ENCODE results near the gene CREG1.
"Not testable (repeated sequence)": the region's sequence is repeated elsewhere in the genome, so short reads cannot be mapped to it uniquely, and the experiment has no call there.

Gene CREG1

GRCh38 chr1:167584581-167584980 is 31.0 kb upstream of the CREG1 start:
- Histone ChIP-seq H3K4me1 (ENCODE audit: control insufficient read depth, insufficient read depth, low read length) (no peaks in the 10 kb centered on the region), H3K36me3 (ENCODE audit: control insufficient read depth, insufficient read depth, low read length) (no peaks in the 10 kb centered on the region), H3K4me3 (ENCODE audit: low read depth, low read length) (no peak overlapping the region), H3K27ac (ENCODE audit: low read depth, low read length) (no peak overlapping the region), H3K9ac (ENCODE audit: low read length) (no peak overlapping the region), H3K9me3 (ENCODE audit: control insufficient read depth, insufficient read depth, low read depth, low read length) (no peaks in the 10 kb centered on the region), H3K27me3 (ENCODE audit: control insufficient read depth, insufficient read depth, low read length) (no peaks in the 10 kb centered on the region)

GRCh38 chr1:167582722-167583121 is 29.2 kb upstream of the CREG1 start:
- Histone ChIP-seq H3K9me3 (ENCODE audit: control insufficient read depth, insufficient read depth, low read depth, low read length) (no peaks in the 10 kb centered on the region), H3K27me3 (ENCODE audit: control insufficient read depth, insufficient read depth, low read length) (no peaks in the 10 kb centered on the region), H3K27ac (ENCODE audit: low read depth, low read length) (no peak overlapping the region), H3K4me1 (ENCODE audit: control insufficient read depth, insufficient read depth, low read length) (peaks cover 3% of the 10 kb centered on the region; the same call in 1 of the 2 replicates), H3K9ac (ENCODE audit: low read length) (no peak overlapping the region), H3K36me3 (ENCODE audit: control insufficient read depth, insufficient read depth, low read length) (no peaks in the 10 kb centered on the region), H3K4me3 (ENCODE audit: low read depth, low read length) (no peak overlapping the region)

- H3K27me3 ChIP-seq (ENCODE audit: control insufficient read depth, insufficient read depth, low read length): no peaks in the 10 kb centered on the region
Measured at GRCh38 chr1:167582064-167582463, 28.5 kb upstream of the CREG1 start.

GRCh38 chr1:167579986-167580385 is 26.4 kb upstream of the CREG1 start:
- peaks cover 3% of the 10 kb centered on the region; the same call in 1 of the 2 replicates for H3K4me1 ChIP-seq (ENCODE audit: control insufficient read depth, insufficient read depth, low read length)
- no peak overlapping the region for H3K9ac ChIP-seq (ENCODE audit: low read length)
- H3K9me3 ChIP-seq (ENCODE audit: control insufficient read depth, insufficient read depth, low read depth, low read length): no peaks in the 10 kb centered on the region
- H3K27me3 ChIP-seq (ENCODE audit: control insufficient read depth, insufficient read depth, low read length): no peaks in the 10 kb centered on the region
- H3K36me3 ChIP-seq (ENCODE audit: control insufficient read depth, insufficient read depth, low read length): no peaks in the 10 kb centered on the region
- no peak overlapping the region for H3K27ac ChIP-seq (ENCODE audit: low read depth, low read length)
- no peak overlapping the region for H3K4me3 ChIP-seq (ENCODE audit: low read depth, low read length)

More at GRCh38 chr1:167582064-167582463, 28.5 kb upstream of the CREG1 start:
- H3K4me1 ChIP-seq (ENCODE audit: control insufficient read depth, insufficient read depth, low read length): peaks cover 3% of the 10 kb centered on the region; the same call in 1 of the 2 replicates
- H3K9ac ChIP-seq (ENCODE audit: low read length): no peak overlapping the region
- no peaks in the 10 kb centered on the region for H3K36me3 ChIP-seq (ENCODE audit: control insufficient read depth, insufficient read depth, low read length)
- H3K4me3 ChIP-seq (ENCODE audit: low read depth, low read length): no peak overlapping the region
- H3K9me3 ChIP-seq (ENCODE audit: control insufficient read depth, insufficient read depth, low read depth, low read length): no peaks in the 10 kb centered on the region
- no peak overlapping the region for H3K27ac ChIP-seq (ENCODE audit: low read depth, low read length)

GRCh38 chr1:167578939-167579521 is 25.5 kb upstream of the CREG1 start:
- H3K4me1 ChIP-seq (ENCODE audit: control insufficient read depth, insufficient read depth, low read length): peaks cover 3% of the 10 kb centered on the region; the same call in 1 of the 2 replicates
- H3K9ac ChIP-seq (ENCODE audit: low read length): no peak overlapping the region
- H3K36me3 ChIP-seq (ENCODE audit: control insufficient read depth, insufficient read depth, low read length): no peaks in the 10 kb centered on the region
- no peak overlapping the region for H3K27ac ChIP-seq (ENCODE audit: low read depth, low read length)
- no peak overlapping the region for H3K4me3 ChIP-seq (ENCODE audit: low read depth, low read length)
- H3K27me3 ChIP-seq (ENCODE audit: control insufficient read depth, insufficient read depth, low read length): no peaks in the 10 kb centered on the region
- H3K9me3 ChIP-seq (ENCODE audit: control insufficient read depth, insufficient read depth, low read depth, low read length): no peaks in the 10 kb centered on the region

DNA sequence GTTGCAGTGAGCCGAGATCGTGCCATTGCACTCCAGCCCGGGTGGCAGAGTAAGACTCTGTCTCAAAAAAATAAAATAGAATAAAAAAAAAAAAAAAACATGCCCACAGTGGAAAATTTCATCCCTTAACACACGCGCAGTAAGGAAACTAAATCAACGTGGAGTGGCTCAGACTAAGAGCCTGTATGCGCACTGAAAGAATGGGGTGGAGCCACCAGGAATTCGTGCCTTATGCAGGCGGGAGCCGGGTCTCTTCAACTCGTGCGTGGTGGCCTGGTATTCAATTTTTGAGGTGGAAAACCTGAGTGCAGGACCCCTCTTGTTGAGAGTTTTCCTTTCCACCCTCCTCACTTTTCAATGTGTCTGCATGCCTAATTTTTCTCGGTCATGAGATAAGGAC is 22.1 kb upstream of the CREG1 start:
- Histone ChIP-seq H3K4me3 (ENCODE audit: low read depth, low read length) (no peak overlapping the region), H3K9ac (ENCODE audit: low read length) (no peak overlapping the region), H3K9me3 (ENCODE audit: control insufficient read depth, insufficient read depth, low read depth, low read length) (no peaks in the 10 kb centered on the region), H3K27ac (ENCODE audit: low read depth, low read length) (no peak overlapping the region), H3K27me3 (ENCODE audit: control insufficient read depth, insufficient read depth, low read length) (no peaks in the 10 kb centered on the region), H3K36me3 (ENCODE audit: control insufficient read depth, insufficient read depth, low read length) (no peaks in the 10 kb centered on the region), H3K4me1 (ENCODE audit: control insufficient read depth, insufficient read depth, low read length) (peaks cover 3% of the 10 kb centered on the region; the same call in 1 of the 2 replicates)

DNA sequence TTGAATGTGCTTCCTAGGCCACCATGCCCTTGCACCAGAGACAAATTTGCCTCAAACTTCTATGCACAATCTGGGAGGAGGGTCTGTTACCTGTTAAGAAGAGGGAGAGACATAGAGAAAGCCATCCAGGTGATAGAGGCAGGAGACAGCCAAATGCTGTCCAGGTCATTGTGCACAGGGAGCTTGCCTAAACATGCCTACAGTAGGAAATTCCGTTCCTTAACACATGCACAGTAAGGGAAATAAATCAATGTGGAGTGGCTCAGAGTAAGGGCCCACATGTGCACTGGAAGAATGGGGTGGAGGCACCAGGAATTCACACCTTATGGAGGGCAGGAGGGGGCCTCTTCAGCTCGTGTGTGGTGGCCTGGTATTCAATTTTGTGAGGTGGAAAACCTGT is 19.5 kb upstream of the CREG1 start:
- no peaks in the 10 kb centered on the region for H3K36me3 ChIP-seq (ENCODE audit: control insufficient read depth, insufficient read depth, low read length)
- H3K27ac ChIP-seq (ENCODE audit: low read depth, low read length): no peak overlapping the region
- no peak overlapping the region for H3K9ac ChIP-seq (ENCODE audit: low read length)
- H3K9me3 ChIP-seq (ENCODE audit: control insufficient read depth, insufficient read depth, low read depth, low read length): no peaks in the 10 kb centered on the region
- H3K4me1 ChIP-seq (ENCODE audit: control insufficient read depth, insufficient read depth, low read length): no peaks in the 10 kb centered on the region
- no peak overlapping the region for H3K4me3 ChIP-seq (ENCODE audit: low read depth, low read length)
- H3K27me3 ChIP-seq (ENCODE audit: control insufficient read depth, insufficient read depth, low read length): no peaks in the 10 kb centered on the region

DNA sequence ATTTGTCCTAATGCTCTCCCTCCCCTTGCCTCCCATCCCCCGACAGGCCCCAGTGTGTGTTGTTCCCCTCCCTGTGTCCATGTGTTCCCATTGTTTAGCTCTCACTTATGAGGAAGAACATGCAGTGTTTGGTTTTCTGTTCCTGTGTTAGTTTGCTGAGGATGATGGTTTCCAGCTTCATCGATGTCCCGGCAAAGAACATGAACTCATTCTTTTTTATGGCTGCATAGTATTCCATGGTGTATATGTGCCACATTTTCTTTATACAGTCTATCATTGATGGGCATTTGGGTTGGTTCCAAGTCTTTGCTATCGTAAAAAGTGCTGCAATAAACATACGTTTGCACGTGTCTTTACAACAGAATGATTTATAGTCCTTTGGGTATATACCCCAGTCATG is 17.1 kb upstream of the CREG1 start:
- not testable (repeated sequence) for H3K4me3 ChIP-seq (ENCODE audit: low read depth, low read length); H3K27ac ChIP-seq (ENCODE audit: low read depth, low read length); H3K27me3 ChIP-seq (ENCODE audit: control insufficient read depth, insufficient read depth, low read length); H3K4me1 ChIP-seq (ENCODE audit: control insufficient read depth, insufficient read depth, low read length); H3K9ac ChIP-seq (ENCODE audit: low read length); H3K36me3 ChIP-seq (ENCODE audit: control insufficient read depth, insufficient read depth, low read length); H3K9me3 ChIP-seq (ENCODE audit: control insufficient read depth, insufficient read depth, low read depth, low read length)

- Histone ChIP-seq H3K27ac (ENCODE audit: low read depth, low read length) (no peak overlapping the region), H3K4me3 (ENCODE audit: low read depth, low read length) (no peak overlapping the region), H3K4me1 (ENCODE audit: control insufficient read depth, insufficient read depth, low read length) (no peaks in the 10 kb centered on the region)
Measured at GRCh38 chr1:167567663-167568062, 14.1 kb upstream of the CREG1 start.

DNA sequence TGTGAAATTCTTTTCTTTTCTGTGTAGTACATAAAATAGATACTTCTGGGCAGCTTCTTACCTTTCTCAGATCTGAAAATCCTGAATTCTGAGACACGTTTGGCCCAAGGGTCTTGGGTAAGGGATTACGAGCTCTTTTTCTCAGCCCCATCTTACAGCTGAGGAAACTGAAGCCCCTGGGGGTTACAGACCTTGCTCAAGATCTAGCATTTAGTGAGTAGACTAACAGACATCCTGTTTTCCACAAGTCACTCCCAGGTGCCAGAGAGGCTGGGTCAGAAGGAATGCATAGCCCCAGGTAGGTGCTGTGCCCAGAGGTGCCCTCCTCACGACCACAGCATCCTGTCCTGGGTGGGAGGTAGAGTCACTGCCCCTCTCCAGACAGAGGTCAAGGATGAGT is 13.2 kb upstream of the CREG1 start:
- Histone ChIP-seq H3K27ac (ENCODE audit: low read depth, low read length) (no peak overlapping the region), H3K9me3 (ENCODE audit: control insufficient read depth, insufficient read depth, low read depth, low read length) (no peaks in the 10 kb centered on the region), H3K9ac (ENCODE audit: low read length) (no peak overlapping the region), H3K4me1 (ENCODE audit: control insufficient read depth, insufficient read depth, low read length) (no peaks in the 10 kb centered on the region), H3K27me3 (ENCODE audit: control insufficient read depth, insufficient read depth, low read length) (0 out of 2 replicates have a peak, but pooled peaks cover 2% of the 10 kb centered on the region), H3K36me3 (ENCODE audit: control insufficient read depth, insufficient read depth, low read length) (no peaks in the 10 kb centered on the region), H3K4me3 (ENCODE audit: low read depth, low read length) (no peak overlapping the region)

More at GRCh38 chr1:167567663-167568062, 14.1 kb upstream of the CREG1 start:
- no peak overlapping the region for H3K9ac ChIP-seq (ENCODE audit: low read length)
- H3K27me3 ChIP-seq (ENCODE audit: control insufficient read depth, insufficient read depth, low read length): 0 out of 2 replicates have a peak, but pooled peaks cover 2% of the 10 kb centered on the region
- H3K9me3 ChIP-seq (ENCODE audit: control insufficient read depth, insufficient read depth, low read depth, low read length): no peaks in the 10 kb centered on the region
- H3K36me3 ChIP-seq (ENCODE audit: control insufficient read depth, insufficient read depth, low read length): no peaks in the 10 kb centered on the region

- Histone ChIP-seq H3K27me3 (ENCODE audit: control insufficient read depth, insufficient read depth, low read length) (0 out of 2 replicates have a peak, but pooled peaks cover 2% of the 10 kb centered on the region), H3K9ac (ENCODE audit: low read length) (no peak overlapping the region), H3K27ac (ENCODE audit: low read depth, low read length) (no peak overlapping the region), H3K4me1 (ENCODE audit: control insufficient read depth, insufficient read depth, low read length) (no peaks in the 10 kb centered on the region), H3K4me3 (ENCODE audit: low read depth, low read length) (no peak overlapping the region), H3K36me3 (ENCODE audit: control insufficient read depth, insufficient read depth, low read length) (no peaks in the 10 kb centered on the region), H3K9me3 (ENCODE audit: control insufficient read depth, insufficient read depth, low read depth, low read length) (no peaks in the 10 kb centered on the region)
Measured at GRCh38 chr1:167565922-167566321, 12.4 kb upstream of the CREG1 start.

All from HUES6 (cell line).